ENCODE results near the gene AIFM2.
"Not testable (repeated sequence)": the region's sequence is repeated elsewhere in the genome, so short reads cannot be mapped to it uniquely, and the experiment has no call there.

The AIFM2 gene

DNA sequence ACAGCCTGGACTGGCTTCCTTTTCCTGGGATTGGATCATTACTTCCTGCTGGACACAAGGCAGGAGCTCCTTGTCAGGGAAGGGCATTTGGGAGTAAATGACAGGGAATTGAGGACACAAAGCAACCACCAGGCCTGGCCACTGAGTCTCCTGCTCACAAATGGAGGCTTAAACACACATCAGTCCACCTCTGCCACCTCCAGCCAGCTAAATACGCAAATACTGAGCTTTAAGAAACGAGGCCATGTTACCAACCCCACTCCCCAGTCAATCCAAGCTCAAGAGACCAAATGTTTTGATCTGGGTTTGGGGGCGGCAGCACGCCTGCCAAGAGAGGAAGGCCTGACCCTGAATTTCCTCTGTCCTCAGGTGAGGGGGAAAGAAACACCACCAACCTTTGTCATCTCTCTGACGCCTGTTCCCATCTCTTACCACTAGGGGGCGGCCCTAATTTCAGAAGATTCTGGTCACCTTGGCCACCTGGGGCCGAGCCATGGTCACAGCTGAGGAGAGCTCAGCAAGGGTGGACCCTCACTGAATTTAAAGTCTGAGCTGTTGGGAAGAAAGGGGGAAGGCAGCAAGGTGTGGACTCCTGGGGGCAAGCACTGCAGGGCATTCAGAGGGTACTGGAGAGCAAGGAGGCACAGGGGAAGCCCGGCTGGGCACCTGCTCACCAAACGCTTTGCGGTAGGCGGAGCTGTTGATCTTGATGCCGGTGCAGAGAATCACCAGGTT, 16.5 kb downstream of the AIFM2 start:
- H3K4me1 ChIP-seq (ENCODE audit: insufficient read depth, insufficient read length): peaks cover 3% of the 10 kb centered on the region
- TF ChIP-seq YY1 (IDR thresholded peaks at IDR 0.05; ENCODE audit: insufficient read depth, insufficient read length) (no peak), SUZ12 (IDR thresholded peaks at IDR 0.05; ENCODE audit: extremely low read depth, insufficient read depth, insufficient read length) (no peak), ZNF274 (IDR thresholded peaks at IDR 0.05; ENCODE audit: low read depth, low read length) (no peak)
- H3K9me3 ChIP-seq (ENCODE audit: insufficient read depth, low read length): no peaks in the 10 kb centered on the region
- H3K9ac ChIP-seq (ENCODE audit: insufficient read length, low read depth): peak overlapping the region; percentile 26
- no peak overlapping the region for H3K4me3 ChIP-seq (ENCODE audit: insufficient read length, low read depth)
- no peaks in the 10 kb centered on the region for H3K27me3 ChIP-seq (ENCODE audit: insufficient read depth, insufficient read length)
- DNase-seq (ENCODE audit: low read depth, low spot score): peak; percentile 18
- H3K36me3 ChIP-seq (ENCODE audit: insufficient read depth, insufficient read length, low read length): peaks cover 56% of the 10 kb centered on the region

DNA sequence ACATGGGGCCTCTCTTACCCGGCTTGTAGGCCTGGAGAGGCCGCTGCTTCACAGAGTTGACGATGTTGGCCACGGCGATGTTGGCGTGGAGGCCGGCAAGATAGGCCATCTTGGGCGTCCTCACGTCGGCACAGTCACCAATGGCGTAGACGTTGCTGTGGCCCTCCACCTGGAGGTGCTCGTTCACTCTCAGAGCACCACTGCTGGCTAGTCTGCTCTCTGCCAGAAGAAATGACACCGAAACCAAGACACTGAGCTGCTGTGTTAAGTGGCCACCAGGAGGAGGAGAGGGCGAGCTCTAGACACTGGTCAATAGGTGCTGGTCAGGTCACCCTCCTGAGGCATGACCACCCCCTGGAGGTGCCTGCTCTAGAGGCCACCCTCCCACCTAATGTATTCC, 17.7 kb downstream of the AIFM2 start:
- TF ChIP-seq SUZ12 (IDR thresholded peaks at IDR 0.05; ENCODE audit: extremely low read depth, insufficient read depth, insufficient read length): no peak
- no peak for TF ChIP-seq ZNF274 (IDR thresholded peaks at IDR 0.05; ENCODE audit: low read depth, low read length)
- no peak for TF ChIP-seq YY1 (IDR thresholded peaks at IDR 0.05; ENCODE audit: insufficient read depth, insufficient read length)
- Histone ChIP-seq H3K4me1 (ENCODE audit: insufficient read depth, insufficient read length) (peaks cover 3% of the 10 kb centered on the region), H3K27me3 (ENCODE audit: insufficient read depth, insufficient read length) (no peaks in the 10 kb centered on the region), H3K4me3 (ENCODE audit: insufficient read length, low read depth) (no peak overlapping the region), H3K9ac (ENCODE audit: insufficient read length, low read depth) (no peak overlapping the region), H3K36me3 (ENCODE audit: insufficient read depth, insufficient read length, low read length) (peaks cover 53% of the 10 kb centered on the region), H3K9me3 (ENCODE audit: insufficient read depth, low read length) (no peaks in the 10 kb centered on the region)
- DNase-seq (ENCODE audit: low read depth, low spot score): no peak

DNA sequence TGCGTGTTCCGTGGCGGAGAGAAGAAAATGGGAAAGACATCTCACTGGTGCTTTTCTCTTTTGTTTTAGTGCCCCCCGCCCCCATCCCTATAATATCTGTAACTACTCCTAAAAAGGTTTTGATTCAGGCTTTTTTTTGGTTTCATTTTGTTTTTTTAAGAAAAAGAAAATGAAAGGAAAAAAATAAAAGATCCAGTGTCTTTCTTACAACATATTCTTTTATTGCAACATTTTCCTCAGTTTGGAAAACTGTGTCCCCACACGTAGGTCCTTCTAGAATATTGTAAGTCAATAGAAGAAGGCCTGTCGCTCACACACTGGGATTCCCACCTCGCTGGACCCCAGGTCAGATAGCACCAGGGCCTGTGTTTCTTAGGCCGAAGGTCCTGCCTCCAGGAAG, 20.6 kb downstream of the AIFM2 start:
- peaks cover 54% of the 10 kb centered on the region for H3K36me3 ChIP-seq (ENCODE audit: insufficient read depth, insufficient read length, low read length)

DNA sequence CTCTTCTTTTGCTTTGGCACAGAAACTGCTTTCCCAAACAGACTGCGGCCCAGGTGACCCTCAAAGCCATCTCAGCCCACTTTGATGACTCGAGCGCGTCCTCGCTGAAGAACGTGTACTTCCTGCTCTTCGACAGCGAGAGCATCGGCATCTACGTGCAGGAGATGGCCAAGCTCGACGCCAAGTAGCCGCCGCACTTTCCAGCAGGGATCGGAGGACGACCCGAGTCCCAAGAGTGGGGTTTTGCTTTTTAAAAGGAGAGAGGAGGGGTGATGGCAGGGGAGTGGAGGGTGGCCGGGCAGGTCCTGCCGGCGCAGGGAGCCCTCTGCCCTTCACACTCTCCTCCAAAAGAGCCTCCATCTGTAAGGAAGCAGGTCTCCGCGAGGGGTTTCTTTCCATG, 21.1 kb downstream of the AIFM2 start:
- H3K4me1 ChIP-seq (ENCODE audit: insufficient read depth, insufficient read length): peaks cover 3% of the 10 kb centered on the region
- no peak for DNase-seq (ENCODE audit: low read depth, low spot score)
- no peaks in the 10 kb centered on the region for H3K9me3 ChIP-seq (ENCODE audit: insufficient read depth, low read length)
- H3K36me3 ChIP-seq (ENCODE audit: insufficient read depth, insufficient read length, low read length): peaks cover 56% of the 10 kb centered on the region
- no peaks in the 10 kb centered on the region for H3K27me3 ChIP-seq (ENCODE audit: insufficient read depth, insufficient read length)
- no peak overlapping the region for H3K4me3 ChIP-seq (ENCODE audit: insufficient read length, low read depth)
- no peak overlapping the region for H3K9ac ChIP-seq (ENCODE audit: insufficient read length, low read depth)
- TF ChIP-seq ZNF274 (IDR thresholded peaks at IDR 0.05; ENCODE audit: low read depth, low read length) (no peak), YY1 (IDR thresholded peaks at IDR 0.05; ENCODE audit: insufficient read depth, insufficient read length) (no peak), SUZ12 (IDR thresholded peaks at IDR 0.05; ENCODE audit: extremely low read depth, insufficient read depth, insufficient read length) (no peak)

More for the DNA sequence above, 20.6 kb downstream of the AIFM2 start:
- Histone ChIP-seq H3K9ac (ENCODE audit: insufficient read length, low read depth) (no peak overlapping the region), H3K27me3 (ENCODE audit: insufficient read depth, insufficient read length) (no peaks in the 10 kb centered on the region), H3K4me1 (ENCODE audit: insufficient read depth, insufficient read length) (peaks cover 3% of the 10 kb centered on the region), H3K4me3 (ENCODE audit: insufficient read length, low read depth) (no peak overlapping the region), H3K9me3 (ENCODE audit: insufficient read depth, low read length) (no peaks in the 10 kb centered on the region)
- no peak for DNase-seq (ENCODE audit: low read depth, low spot score)
- TF ChIP-seq ZNF274 (IDR thresholded peaks at IDR 0.05; ENCODE audit: low read depth, low read length): no peak
- TF ChIP-seq YY1 (IDR thresholded peaks at IDR 0.05; ENCODE audit: insufficient read depth, insufficient read length): no peak
- TF ChIP-seq SUZ12 (IDR thresholded peaks at IDR 0.05; ENCODE audit: extremely low read depth, insufficient read depth, insufficient read length): no peak

DNA sequence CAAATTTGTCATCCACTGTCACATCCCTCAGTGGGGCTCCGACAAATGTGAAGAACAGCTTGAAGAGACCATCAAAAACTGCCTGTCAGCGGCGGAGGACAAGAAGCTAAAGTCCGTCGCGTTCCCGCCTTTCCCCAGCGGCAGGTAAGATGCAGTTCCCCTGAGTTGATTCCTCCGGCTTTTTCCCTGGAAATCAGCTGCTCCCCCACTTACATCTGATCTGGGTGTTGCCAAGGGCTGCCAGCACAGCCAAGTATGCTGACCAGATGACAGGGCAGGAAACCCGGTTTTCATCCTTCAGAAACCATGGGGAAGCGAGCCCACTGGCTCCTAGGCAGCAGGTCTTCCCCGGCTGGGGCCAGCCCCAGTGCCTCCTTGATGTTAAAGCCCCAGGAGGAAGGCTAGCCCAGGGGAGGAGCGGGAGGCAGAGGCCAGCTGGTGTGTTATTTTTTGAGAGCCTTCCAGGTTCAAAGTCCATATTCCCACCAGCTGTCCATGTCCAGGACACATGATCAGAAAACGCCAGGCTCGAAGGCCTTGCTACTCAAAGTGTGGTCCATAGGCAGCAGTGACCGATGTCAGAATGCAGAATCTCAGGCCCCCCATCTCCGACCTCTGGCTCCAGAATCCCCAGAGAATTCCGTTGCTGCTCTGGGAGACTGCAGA, 23.4 kb downstream of the AIFM2 start:
- Histone ChIP-seq H3K27me3 (ENCODE audit: insufficient read depth, insufficient read length) (no peaks in the 10 kb centered on the region), H3K4me1 (ENCODE audit: insufficient read depth, insufficient read length) (peaks cover 2% of the 10 kb centered on the region), H3K9me3 (ENCODE audit: insufficient read depth, low read length) (no peaks in the 10 kb centered on the region), H3K9ac (ENCODE audit: insufficient read length, low read depth) (no peak overlapping the region), H3K4me3 (ENCODE audit: insufficient read length, low read depth) (no peak overlapping the region), H3K36me3 (ENCODE audit: insufficient read depth, insufficient read length, low read length) (peaks cover 61% of the 10 kb centered on the region)
- no peak for DNase-seq (ENCODE audit: low read depth, low spot score)
- TF ChIP-seq SUZ12 (IDR thresholded peaks at IDR 0.05; ENCODE audit: extremely low read depth, insufficient read depth, insufficient read length): no peak
- TF ChIP-seq ZNF274 (IDR thresholded peaks at IDR 0.05; ENCODE audit: low read depth, low read length): no peak

DNA sequence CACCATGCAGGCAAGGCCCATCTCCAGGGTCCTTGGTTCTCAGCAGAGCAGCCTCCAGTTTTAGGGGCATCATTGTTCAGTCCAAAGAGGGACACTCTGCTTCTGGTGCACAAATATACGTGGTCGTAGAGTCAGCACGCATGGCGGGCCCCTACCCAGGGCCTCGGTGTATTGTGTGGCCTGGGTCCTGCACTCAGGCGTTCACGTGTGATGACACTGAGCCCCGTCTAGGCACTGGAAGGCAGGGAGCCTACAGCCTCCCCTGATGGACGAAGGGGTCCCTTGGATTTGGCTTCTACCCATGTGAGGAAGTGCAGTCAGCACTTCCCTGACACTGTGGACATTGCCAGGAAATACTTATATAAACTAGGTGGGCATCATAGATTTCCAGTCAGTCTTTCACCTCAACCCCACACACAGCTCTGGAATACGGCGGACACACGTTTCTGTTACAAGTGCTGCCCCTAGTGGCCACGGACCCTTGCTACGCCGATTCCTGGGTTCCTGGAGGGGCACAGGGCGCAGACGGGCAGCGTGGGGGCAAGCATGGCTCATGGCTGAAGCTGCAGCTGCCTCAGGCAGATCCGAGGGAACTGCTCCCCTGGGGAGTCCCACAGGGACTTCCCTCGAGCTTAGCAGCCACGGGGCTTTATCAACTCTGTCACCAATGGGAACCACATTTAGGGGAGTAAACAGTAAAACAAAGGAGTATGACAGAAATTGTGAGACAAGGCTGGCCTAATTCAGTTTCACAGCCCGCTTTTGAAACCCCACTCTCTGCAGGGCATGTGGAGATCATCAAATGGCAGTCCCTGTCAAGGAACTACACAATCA, 25.4 kb downstream of the AIFM2 start:
- Histone ChIP-seq H3K4me3 (ENCODE audit: insufficient read length, low read depth) (no peak overlapping the region), H3K9me3 (ENCODE audit: insufficient read depth, low read length) (no peaks in the 10 kb centered on the region), H3K9ac (ENCODE audit: insufficient read length, low read depth) (no peak overlapping the region), H3K4me1 (ENCODE audit: insufficient read depth, insufficient read length) (peaks cover 2% of the 10 kb centered on the region), H3K27me3 (ENCODE audit: insufficient read depth, insufficient read length) (no peaks in the 10 kb centered on the region), H3K36me3 (ENCODE audit: insufficient read depth, insufficient read length, low read length) (peaks cover 45% of the 10 kb centered on the region)
- DNase-seq (ENCODE audit: low read depth, low spot score): peak; percentile 15
- TF ChIP-seq ZNF274 (IDR thresholded peaks at IDR 0.05; ENCODE audit: low read depth, low read length) (no peak), SUZ12 (IDR thresholded peaks at IDR 0.05; ENCODE audit: extremely low read depth, insufficient read depth, insufficient read length) (no peak), YY1 (IDR thresholded peaks at IDR 0.05; ENCODE audit: insufficient read depth, insufficient read length) (no peak)

DNA sequence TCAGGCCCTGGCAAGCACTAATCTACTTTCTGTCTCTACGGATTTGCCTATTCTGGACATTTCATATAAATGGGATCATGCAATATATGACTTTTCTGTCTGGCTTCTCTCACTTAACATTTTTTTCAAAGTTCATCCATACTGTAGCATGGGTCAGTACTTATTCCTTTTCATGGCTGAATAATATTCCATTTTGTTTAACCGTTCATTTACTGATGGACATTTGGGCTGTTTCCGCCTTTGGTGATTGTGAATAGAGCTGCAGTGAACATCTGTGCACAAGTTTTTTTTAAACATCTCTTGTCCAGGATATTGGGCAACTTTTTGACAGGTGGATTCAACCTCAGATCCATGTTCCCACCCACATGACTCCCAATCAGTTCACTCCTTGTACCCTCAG, 31.0 kb downstream of the AIFM2 start:
- Histone ChIP-seq H3K4me1 (ENCODE audit: insufficient read depth, insufficient read length) (peaks cover 2% of the 10 kb centered on the region), H3K36me3 (ENCODE audit: insufficient read depth, insufficient read length, low read length) (peaks cover 60% of the 10 kb centered on the region), H3K9me3 (ENCODE audit: insufficient read depth, low read length) (no peaks in the 10 kb centered on the region), H3K9ac (ENCODE audit: insufficient read length, low read depth) (no peak overlapping the region), H3K4me3 (ENCODE audit: insufficient read length, low read depth) (no peak overlapping the region), H3K27me3 (ENCODE audit: insufficient read depth, insufficient read length) (no peaks in the 10 kb centered on the region)
- TF ChIP-seq ZNF274 (IDR thresholded peaks at IDR 0.05; ENCODE audit: low read depth, low read length): no peak
- TF ChIP-seq SUZ12 (IDR thresholded peaks at IDR 0.05; ENCODE audit: extremely low read depth, insufficient read depth, insufficient read length): no peak
- no peak for TF ChIP-seq YY1 (IDR thresholded peaks at IDR 0.05; ENCODE audit: insufficient read depth, insufficient read length)
- no peak for DNase-seq (ENCODE audit: low read depth, low spot score)

DNA sequence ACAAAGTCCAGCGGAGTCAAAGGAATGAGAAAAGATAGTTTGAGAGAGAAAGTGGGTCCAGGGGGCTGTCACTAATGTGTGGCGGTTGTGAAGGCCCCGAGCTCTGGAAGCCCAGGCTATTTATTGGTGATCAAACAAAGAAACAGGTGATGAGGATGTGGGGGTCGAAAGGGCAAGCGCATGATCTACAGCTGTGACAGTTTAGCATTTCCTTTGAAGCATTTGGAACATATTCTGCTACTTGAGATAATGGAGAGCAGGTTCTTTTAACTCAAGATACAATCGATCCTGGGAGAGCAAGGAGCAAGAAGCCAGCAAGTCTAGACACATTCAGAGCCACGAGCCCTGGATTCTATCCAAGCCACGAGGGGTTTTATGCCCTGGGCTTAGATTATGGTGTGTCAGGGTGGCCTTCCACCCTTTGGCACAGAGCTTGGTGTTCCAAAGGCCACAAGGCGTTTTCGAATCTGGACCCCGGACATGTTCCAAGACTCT, 31.5 kb downstream of the AIFM2 start:
- not testable (repeated sequence) for H3K9me3 ChIP-seq (ENCODE audit: insufficient read depth, low read length); DNase-seq (ENCODE audit: low read depth, low spot score); H3K27me3 ChIP-seq (ENCODE audit: insufficient read depth, insufficient read length); H3K9ac ChIP-seq (ENCODE audit: insufficient read length, low read depth); H3K4me1 ChIP-seq (ENCODE audit: insufficient read depth, insufficient read length); H3K4me3 ChIP-seq (ENCODE audit: insufficient read length, low read depth)
- H3K36me3 ChIP-seq (ENCODE audit: insufficient read depth, insufficient read length, low read length): peaks cover 62% of the 10 kb centered on the region
